K562 (cell line): Measurements from ENCODE around the gene LEMD3. TPM values are rescaled to one million over a fixed set of nuclear protein-coding genes. Genes with fewer than 3 reads are reported as not detected.

ENCODE experiments used
- CBX5 ChIP-seq: IDR thresholded peaks from 2 replicates; pipeline ENCODE4 v1.6.1; 2014; ENCODE audit warnings: low read depth, borderline replicate concordance
- CREBBP ChIP-seq: IDR thresholded peaks from one replicate; pipeline ENCODE4 v1.6.1; 2012; ENCODE audit warnings: low read depth, mild to moderate bottlenecking, control low read depth, inconsistent platforms, low read length
- ELF4 ChIP-seq: fragments of 450-650 bp; formaldehyde crosslinking; IDR thresholded peaks from 2 replicates; pipeline ENCODE4 v1.4.0; 2022; ENCODE audit warnings: missing genetic modification characterization
- FOXK2 ChIP-seq, 2 experiments: fragments of 450-650 bp; IDR thresholded peaks in 1 of 2; conservative IDR thresholded peaks in 1 of 2; 2 replicates each; pipeline ENCODE4 v1.6.1; 2016; ENCODE audit warnings: low read depth in 2 of 2, mild to moderate bottlenecking in 1 of 2
- HINFP ChIP-seq: fragments of 450-650 bp; conservative IDR thresholded peaks from 2 replicates; pipeline ENCODE4 v1.6.1; 2016; ENCODE audit warnings: missing genetic modification characterization, low read depth, mild to moderate bottlenecking, control low read depth, missing compliant biosample characterization
- POLR2AphosphoS5 ChIP-seq: IDR thresholded peaks from 2 replicates; pipeline ENCODE4 v1.6.1; 2011; ENCODE audit warnings: mild to moderate bottlenecking, low read depth, low read length, moderate library complexity; ENCODE audit not compliant: control insufficient read depth, insufficient read depth
- SAP30 ChIP-seq: fragments of 200-600 bp; sonication (generic); IDR thresholded peaks from 2 replicates; pipeline ENCODE4 v1.6.1; 2012; ENCODE audit warnings: borderline replicate concordance, low read depth, mild to moderate bottlenecking, moderate library complexity, low read length, control low read depth, inconsistent platforms; ENCODE audit not compliant: insufficient read depth, poor library complexity, severe bottlenecking
- SOX6 ChIP-seq: fragments of 450-650 bp; IDR thresholded peaks from 2 replicates; pipeline ENCODE4 v1.6.1; 2014; ENCODE audit warnings: mild to moderate bottlenecking
- SREBF1 ChIP-seq: fragments of 150-350 bp; IDR thresholded peaks from 2 replicates; pipeline ENCODE4 v1.6.1; 2014; ENCODE audit warnings: antibody characterized with exemption, low read depth, low read length, borderline replicate concordance
- TEAD4 ChIP-seq, 2 experiments: sonication (generic) in 1 of 2; formaldehyde crosslinking in 1 of 2; IDR thresholded peaks; 2 replicates each; pipeline versions ENCODE4 v1.6.1 to v1.8.0; 2012 to 2022; ENCODE audit warnings: borderline replicate concordance in 1 of 2, inconsistent platforms in 1 of 2, low read length in 1 of 2, mild to moderate bottlenecking in 1 of 2, missing genetic modification reagents in 1 of 2
- YBX1 ChIP-seq: fragments of 450-650 bp; IDR thresholded peaks from 2 replicates; pipeline ENCODE4 v1.7.1; 2016; ENCODE audit warnings: mild to moderate bottlenecking
- ZNF165 ChIP-seq: fragments of 250-450 bp; sonication (Bioruptor Pico); IDR thresholded peaks from 2 replicates; pipeline ENCODE4 v1.4.0; 2020; ENCODE audit warnings: borderline replicate concordance
- ZNF318 ChIP-seq, 2 experiments: fragments of 450-650 bp; IDR thresholded peaks; 2 replicates each; pipeline ENCODE4 v1.6.1; 2016; ENCODE audit warnings: mild to moderate bottlenecking in 2 of 2, borderline replicate concordance in 1 of 2, low read depth in 1 of 2, moderate library complexity in 1 of 2
- polyA plus RNA-seq, 8 experiments: library from polyadenylated mRNA; depleted of rRNA in 4 of 8; stranded (reverse) in 5 of 8; unstranded in 3 of 8; fragments of >200 nt; fragmentation: Nextera tagmentation in 2 of 8; fragmentation: Illumina TruSeq in 1 of 8; extraction: Ambion mirVana in 2 of 8; extraction: Trizol in 1 of 8; gene quantifications; 2 replicates each; pipeline versions ENCODE4 v1.2.1 to v1.2.3, GENCODE V29; 2011 to 2014; ENCODE audit warnings: inconsistent platforms in 1 of 8, missing spikeins in 1 of 8
- total RNA-seq, 7 experiments: library from RNA; depleted of rRNA in 6 of 7; stranded (reverse); fragments of >200 nt in 6 of 7; fragmentation: Illumina TruSeq in 2 of 7; extraction: Trizol in 2 of 7; gene quantifications; 2 replicates each; pipeline versions ENCODE4 v1.2.1 to v1.2.3, GENCODE V29; 2011 to 2021; ENCODE audit warnings: low replicate concordance in 1 of 7
- TF ChIP-seq, protein P1 (sequence below), 2 experiments: fragments of 250-450 bp in 1 of 2; fragments of 450-650 bp in 1 of 2; sonication (Bioruptor Pico) in 1 of 2; IDR thresholded peaks; 2 replicates each; pipeline versions ENCODE4 v1.6.1 to v1.8.0; 2016 to 2021; ENCODE audit warnings: mild to moderate bottlenecking in 2 of 2, moderate library complexity in 2 of 2, missing compliant biosample characterization in 1 of 2, missing genetic modification characterization in 1 of 2

Gene LEMD3
- total and polyA plus RNA-seq, 9 of the 15 experiments (the other 6 are each of a cell fraction or from before 2014, with no cell fraction given): 6.8 to 37.4 (median 17.2) TPM

GRCh38 chr12:65169320-65170208 lies at the start of gene LEMD3 (continued):
- TF ChIP-seq TEAD4 (IDR thresholded peaks at IDR 0.05; ENCODE audit: low read length): peak; percentile 55; the same call in 1 of the 2 replicates
- peak; percentile 94; the same call in 1 of the 2 replicates for TF ChIP-seq TEAD4 (CRISPR knock-in tag; IDR thresholded peaks at IDR 0.05; ENCODE audit: borderline replicate concordance)
- peak; percentile 34; the same call in 1 of the 2 replicates for TF ChIP-seq SOX6
- no peak for TF ChIP-seq ZNF165 (CRISPR knock-in tag)
- peak; percentile 37 to 59; a peak in 1 of 4 replicates for TF ChIP-seq FOXK2 (conservative IDR thresholded peaks at IDR 0.05 in 1 of 2, IDR thresholded peaks at IDR 0.05 in 1 of 2; ENCODE audit: low read depth in 2 of 2)
- TF ChIP-seq CREBBP: no peak
- no peak for TF ChIP-seq SAP30
- TF ChIP-seq, protein P1, sequence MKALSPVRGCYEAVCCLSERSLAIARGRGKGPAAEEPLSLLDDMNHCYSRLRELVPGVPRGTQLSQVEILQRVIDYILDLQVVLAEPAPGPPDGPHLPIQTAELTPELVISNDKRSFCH (CRISPR knock-in tag; IDR thresholded peaks at IDR 0.05): no peak
- TF ChIP-seq, protein P1 (tag; IDR thresholded peaks at IDR 0.05): no peak; the same call in 1 of the 2 replicates
- peak; percentile 59; the same call in 1 of the 2 replicates for TF ChIP-seq SREBF1
- no peak for TF ChIP-seq YBX1
- TF ChIP-seq ZNF318 (IDR thresholded peaks at IDR 0.05; ENCODE audit: borderline replicate concordance in 1 of 2, low read depth in 1 of 2): no peak
- TF ChIP-seq HINFP (tag): no peak
- TF ChIP-seq ELF4 (CRISPR knock-in tag): no peak
- TF ChIP-seq CBX5: no peak; the same call in 1 of the 2 replicates
- peak; percentile 87 for TF ChIP-seq POLR2AphosphoS5
